ENCODE measurements around the gene RNF43. TPM values are rescaled to one million over a fixed set of nuclear protein-coding genes. Genes with fewer than 3 reads are reported as not detected.
A peak's percentile ranks its signal among the peaks of the same experiment; 100 is the strongest.

Gene RNF43
- polyA plus RNA-seq, 1 donor from 2014 or later = not detected

DNA sequence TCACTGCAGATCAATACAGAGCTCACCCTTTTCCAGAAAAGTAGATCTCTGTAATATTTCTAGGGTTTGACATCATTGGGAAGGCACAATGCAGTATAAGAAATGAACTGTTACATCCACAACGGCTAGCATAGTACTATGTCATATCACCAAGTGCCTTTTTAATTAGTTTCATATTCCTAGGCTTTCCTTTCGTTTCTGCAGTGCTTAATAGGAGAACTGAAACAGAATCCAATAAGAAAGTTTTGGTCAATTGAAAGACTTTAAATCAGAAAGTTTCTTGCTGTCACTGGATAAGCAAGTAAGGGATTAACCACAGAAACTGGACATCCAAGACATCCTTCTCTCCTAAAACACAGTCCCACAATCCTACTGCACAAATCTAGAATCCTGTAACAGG, 3.5 kb upstream of the RNF43 start:
- Histone ChIP-seq H3K4me2 (ENCODE audit: low read length) (no peak overlapping the region), H3F3A (ENCODE audit: insufficient read depth, low read length, poor library complexity, severe bottlenecking) (no peaks in the 10 kb centered on the region), H3K79me2 (replicated peaks; ENCODE audit: insufficient read depth, low read length) (no peaks in the 10 kb centered on the region), H3K9ac (ENCODE audit: low read length) (no peak overlapping the region), H4K20me1 (ENCODE audit: insufficient read depth) (no peaks in the 10 kb centered on the region), H3K9me2 (ENCODE audit: insufficient read depth, low read length) (no peaks in the 10 kb centered on the region), H3K4me3 (ENCODE audit: low read length) (no peak overlapping the region), H3K27ac (ENCODE audit: low read length) (no peak overlapping the region), H3K36me3 (ENCODE audit: insufficient read depth, low read length) (no peaks in the 10 kb centered on the region), H2AFZ (ENCODE audit: low read depth, low read length) (no peak overlapping the region), H3K9me3 (ENCODE audit: low read length) (no peaks in the 10 kb centered on the region), H3K27me3 (ENCODE audit: insufficient read depth, low read depth, low read length) (no peaks in the 10 kb centered on the region)
- TF ChIP-seq, protein P1, sequence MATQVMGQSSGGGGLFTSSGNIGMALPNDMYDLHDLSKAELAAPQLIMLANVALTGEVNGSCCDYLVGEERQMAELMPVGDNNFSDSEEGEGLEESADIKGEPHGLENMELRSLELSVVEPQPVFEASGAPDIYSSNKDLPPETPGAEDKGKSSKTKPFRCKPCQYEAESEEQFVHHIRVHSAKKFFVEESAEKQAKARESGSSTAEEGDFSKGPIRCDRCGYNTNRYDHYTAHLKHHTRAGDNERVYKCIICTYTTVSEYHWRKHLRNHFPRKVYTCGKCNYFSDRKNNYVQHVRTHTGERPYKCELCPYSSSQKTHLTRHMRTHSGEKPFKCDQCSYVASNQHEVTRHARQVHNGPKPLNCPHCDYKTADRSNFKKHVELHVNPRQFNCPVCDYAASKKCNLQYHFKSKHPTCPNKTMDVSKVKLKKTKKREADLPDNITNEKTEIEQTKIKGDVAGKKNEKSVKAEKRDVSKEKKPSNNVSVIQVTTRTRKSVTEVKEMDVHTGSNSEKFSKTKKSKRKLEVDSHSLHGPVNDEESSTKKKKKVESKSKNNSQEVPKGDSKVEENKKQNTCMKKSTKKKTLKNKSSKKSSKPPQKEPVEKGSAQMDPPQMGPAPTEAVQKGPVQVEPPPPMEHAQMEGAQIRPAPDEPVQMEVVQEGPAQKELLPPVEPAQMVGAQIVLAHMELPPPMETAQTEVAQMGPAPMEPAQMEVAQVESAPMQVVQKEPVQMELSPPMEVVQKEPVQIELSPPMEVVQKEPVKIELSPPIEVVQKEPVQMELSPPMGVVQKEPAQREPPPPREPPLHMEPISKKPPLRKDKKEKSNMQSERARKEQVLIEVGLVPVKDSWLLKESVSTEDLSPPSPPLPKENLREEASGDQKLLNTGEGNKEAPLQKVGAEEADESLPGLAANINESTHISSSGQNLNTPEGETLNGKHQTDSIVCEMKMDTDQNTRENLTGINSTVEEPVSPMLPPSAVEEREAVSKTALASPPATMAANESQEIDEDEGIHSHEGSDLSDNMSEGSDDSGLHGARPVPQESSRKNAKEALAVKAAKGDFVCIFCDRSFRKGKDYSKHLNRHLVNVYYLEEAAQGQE (IDR thresholded peaks at IDR 0.05; ENCODE audit: borderline replicate concordance) = no peak

DNA sequence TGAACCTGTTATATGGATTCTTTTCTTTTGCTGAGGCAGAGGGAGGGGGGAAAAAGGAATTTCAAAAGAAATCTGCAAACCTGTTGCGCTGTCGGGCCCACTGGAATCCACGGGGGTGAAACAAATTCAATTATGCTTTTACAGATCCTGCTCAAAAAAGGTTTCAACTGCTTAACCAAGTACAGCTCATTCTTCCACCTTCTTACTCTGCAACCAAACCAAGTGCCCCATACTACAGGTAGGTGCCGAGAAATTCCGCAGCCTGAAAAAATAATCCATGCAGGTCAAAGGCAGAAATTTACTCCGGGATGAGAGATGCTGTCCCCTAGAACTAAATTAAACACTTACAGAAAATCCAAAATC, 416 bp downstream of the RNF43 start:
- H2AFZ ChIP-seq (ENCODE audit: low read depth, low read length) = no peak overlapping the region
- H3K79me2 ChIP-seq (replicated peaks; ENCODE audit: insufficient read depth, low read length) = no peaks in the 10 kb centered on the region
- no peaks in the 10 kb centered on the region for H3K9me2 ChIP-seq (ENCODE audit: insufficient read depth, low read length)
- peak overlapping the region; percentile 20 for H3K4me3 ChIP-seq (ENCODE audit: low read length)
- H3K9ac ChIP-seq (ENCODE audit: low read length) = no peak overlapping the region
- no peaks in the 10 kb centered on the region for H3K36me3 ChIP-seq (ENCODE audit: insufficient read depth, low read length)
- H3K9me3 ChIP-seq (ENCODE audit: low read length) = no peaks in the 10 kb centered on the region
- no peak overlapping the region for H3K27ac ChIP-seq (ENCODE audit: low read length)
- no peaks in the 10 kb centered on the region for H3K27me3 ChIP-seq (ENCODE audit: insufficient read depth, low read depth, low read length)
- H4K20me1 ChIP-seq (ENCODE audit: insufficient read depth) = no peaks in the 10 kb centered on the region
- TF ChIP-seq SMC3 (conservative IDR thresholded peaks at IDR 0.05; ENCODE audit: poor library complexity) = no peak
- TF ChIP-seq TAF1 (IDR thresholded peaks at IDR 0.05; ENCODE audit: low read depth) = no peak
- H3K4me2 ChIP-seq (ENCODE audit: low read length) = no peak overlapping the region
- no peaks in the 10 kb centered on the region for H3F3A ChIP-seq (ENCODE audit: insufficient read depth, low read length, poor library complexity, severe bottlenecking)

DNA sequence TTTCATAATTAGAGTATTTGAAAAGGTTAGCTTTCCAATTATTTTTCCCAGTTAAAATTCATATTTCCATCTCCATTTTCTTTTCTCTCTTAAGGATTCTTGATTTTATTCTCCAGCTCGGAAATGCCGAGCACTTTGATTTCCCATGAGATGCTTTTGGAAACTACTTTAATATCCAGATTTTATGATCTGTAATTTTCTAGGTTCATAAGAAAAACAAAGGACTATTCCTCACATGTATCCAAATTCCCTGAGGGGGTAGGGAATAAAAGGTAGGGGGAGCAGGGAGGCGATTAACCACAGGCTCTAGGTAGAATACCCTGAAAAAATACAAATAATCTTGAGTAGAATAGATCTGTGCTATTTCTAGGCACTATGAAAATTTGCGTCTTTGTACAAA, 938 bp downstream of the RNF43 start:
- Histone ChIP-seq H2AFZ (ENCODE audit: low read depth, low read length) (no peak overlapping the region), H3K36me3 (ENCODE audit: insufficient read depth, low read length) (no peaks in the 10 kb centered on the region), H4K20me1 (ENCODE audit: insufficient read depth) (no peaks in the 10 kb centered on the region), H3K27me3 (ENCODE audit: insufficient read depth, low read depth, low read length) (no peaks in the 10 kb centered on the region), H3K79me2 (replicated peaks; ENCODE audit: insufficient read depth, low read length) (no peaks in the 10 kb centered on the region), H3K9ac (ENCODE audit: low read length) (no peak overlapping the region), H3F3A (ENCODE audit: insufficient read depth, low read length, poor library complexity, severe bottlenecking) (no peaks in the 10 kb centered on the region), H3K4me3 (ENCODE audit: low read length) (no peak overlapping the region), H3K9me3 (ENCODE audit: low read length) (no peaks in the 10 kb centered on the region), H3K9me2 (ENCODE audit: insufficient read depth, low read length) (no peaks in the 10 kb centered on the region), H3K4me2 (ENCODE audit: low read length) (no peak overlapping the region), H3K27ac (ENCODE audit: low read length) (no peak overlapping the region)
- no peak for TF ChIP-seq SMC3 (conservative IDR thresholded peaks at IDR 0.05; ENCODE audit: poor library complexity)
- no peak for TF ChIP-seq POLR2AphosphoS5 (IDR thresholded peaks at IDR 0.05)
- TF ChIP-seq EZH2 (IDR thresholded peaks at IDR 0.05; ENCODE audit: borderline replicate concordance, insufficient read depth, low read length, poor library complexity, severe bottlenecking) = no peak
- TF ChIP-seq, protein P2, sequence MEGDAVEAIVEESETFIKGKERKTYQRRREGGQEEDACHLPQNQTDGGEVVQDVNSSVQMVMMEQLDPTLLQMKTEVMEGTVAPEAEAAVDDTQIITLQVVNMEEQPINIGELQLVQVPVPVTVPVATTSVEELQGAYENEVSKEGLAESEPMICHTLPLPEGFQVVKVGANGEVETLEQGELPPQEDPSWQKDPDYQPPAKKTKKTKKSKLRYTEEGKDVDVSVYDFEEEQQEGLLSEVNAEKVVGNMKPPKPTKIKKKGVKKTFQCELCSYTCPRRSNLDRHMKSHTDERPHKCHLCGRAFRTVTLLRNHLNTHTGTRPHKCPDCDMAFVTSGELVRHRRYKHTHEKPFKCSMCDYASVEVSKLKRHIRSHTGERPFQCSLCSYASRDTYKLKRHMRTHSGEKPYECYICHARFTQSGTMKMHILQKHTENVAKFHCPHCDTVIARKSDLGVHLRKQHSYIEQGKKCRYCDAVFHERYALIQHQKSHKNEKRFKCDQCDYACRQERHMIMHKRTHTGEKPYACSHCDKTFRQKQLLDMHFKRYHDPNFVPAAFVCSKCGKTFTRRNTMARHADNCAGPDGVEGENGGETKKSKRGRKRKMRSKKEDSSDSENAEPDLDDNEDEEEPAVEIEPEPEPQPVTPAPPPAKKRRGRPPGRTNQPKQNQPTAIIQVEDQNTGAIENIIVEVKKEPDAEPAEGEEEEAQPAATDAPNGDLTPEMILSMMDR (IDR thresholded peaks at IDR 0.05; ENCODE audit: poor library complexity, severe bottlenecking) = no peak
- no peak for TF ChIP-seq MXI1 (conservative IDR thresholded peaks at IDR 0.05; ENCODE audit: poor library complexity, severe bottlenecking)
- TF ChIP-seq, protein P1 (IDR thresholded peaks at IDR 0.05; ENCODE audit: borderline replicate concordance) = no peak
- no peak for TF ChIP-seq TAF1 (IDR thresholded peaks at IDR 0.05; ENCODE audit: low read depth)
- TF ChIP-seq RAD21 (conservative IDR thresholded peaks at IDR 0.05) = no peak
- no peak for TF ChIP-seq EP300 (conservative IDR thresholded peaks at IDR 0.05; ENCODE audit: poor library complexity, severe bottlenecking)

Data from neural cell (in vitro differentiated cells).